Common myeloid progenitor, CD34-positive (primary cell): ENCODE results near the gene NSL1.

ENCODE experiments used
- CTCF ChIA-PET: fragments of 350-600 bp; sonication (Branson Sonifier 250); formaldehyde crosslinking; loops from one replicate; lab custom pipeline; 2021; ENCODE audit warnings: antibody characterized with exemption; lab: Charles Lee
- POLR2A ChIA-PET: fragments of 350-600 bp; sonication (Branson Sonifier 250); formaldehyde crosslinking; loops from one replicate; lab custom pipeline; 2021; ENCODE audit warnings: antibody characterized with exemption; lab: Charles Lee
- DNase-seq, 3 donors: peaks; one replicate each; pipeline versions ENCODE4 v3.0.0 to v3.0.0-alpha.2; 2013
- H3K27ac ChIP-seq, 2 experiments: 1 replicate in 1 of 2; 2 replicates in 1 of 2; pipeline ENCODE4 v1.7.0; 2013; ENCODE audit warnings: inconsistent platforms in 2 of 2, low read length in 2 of 2, mild to moderate bottlenecking in 2 of 2, low read depth in 1 of 2, moderate library complexity in 1 of 2; ENCODE audit not compliant: severe bottlenecking in 2 of 2, insufficient read depth in 1 of 2, poor library complexity in 1 of 2
- H3K27me3 ChIP-seq, 5 experiments: replicated peaks in 2 of 5; 1 replicate in 3 of 5; 2 replicates in 2 of 5; pipeline versions ENCODE4 v1.6.1 to v1.7.0; 2013; ENCODE audit warnings: low read length in 4 of 5, mild to moderate bottlenecking in 2 of 5, moderate library complexity in 2 of 5, inconsistent platforms in 1 of 5; ENCODE audit not compliant: insufficient read depth in 5 of 5, control insufficient read depth in 4 of 5
- H3K36me3 ChIP-seq, 4 experiments: 1 replicate in 2 of 4; 2 replicates in 2 of 4; pipeline versions ENCODE4 v1.6.1 to v1.7.0; 2013; ENCODE audit warnings: low read length in 3 of 4, control low read depth in 1 of 4, mild to moderate bottlenecking in 1 of 4; ENCODE audit not compliant: control insufficient read depth in 4 of 4, insufficient read depth in 4 of 4
- H3K4me1 ChIP-seq, 4 experiments: 1 replicate in 3 of 4; 2 replicates in 1 of 4; pipeline versions ENCODE4 v1.6.1 to v1.7.1; 2013; ENCODE audit warnings: low read length in 3 of 4, mild to moderate bottlenecking in 3 of 4, control low read depth in 1 of 4, inconsistent platforms in 1 of 4, moderate library complexity in 1 of 4; ENCODE audit not compliant: control insufficient read depth in 4 of 4, insufficient read depth in 4 of 4; ENCODE audit errors: control extremely low read depth in 1 of 4
- H3K4me3 ChIP-seq, 7 experiments: 1 replicate in 4 of 7; 2 replicates in 3 of 7; pipeline versions ENCODE4 v1.5.1 to v1.7.0; 2013; ENCODE audit warnings: mild to moderate bottlenecking in 7 of 7, low read length in 6 of 7, moderate library complexity in 6 of 7, inconsistent platforms in 2 of 7, low read depth in 2 of 7, control low read depth in 1 of 7; ENCODE audit not compliant: insufficient read depth in 4 of 7, control insufficient read depth in 1 of 7; ENCODE audit errors: extremely low read depth in 1 of 7
- H3K9me3 ChIP-seq, 5 experiments: 1 replicate in 4 of 5; 2 replicates in 1 of 5; pipeline versions ENCODE4 v1.6.1 to v1.7.1; 2013; ENCODE audit warnings: low read length in 4 of 5, mild to moderate bottlenecking in 2 of 5, inconsistent platforms in 1 of 5, low read depth in 1 of 5, moderate library complexity in 1 of 5; ENCODE audit not compliant: control insufficient read depth in 4 of 5, insufficient read depth in 2 of 5; ENCODE audit errors: control extremely low read depth in 1 of 5
- WGBS: methylation state at CpG from one replicate; pipeline ENCODE4 v1.1.5; 2013; ENCODE audit not compliant: insufficient coverage; 5-methylcytosine and 5-hydroxymethylcytosine counted together

Gene NSL1

GRCh38 chr1:212754193-212754592 lies 37.4 kb downstream of the NSL1 start:
- 6% methylated on average over 7 of the region's 8 CpGs for WGBS
- Histone ChIP-seq H3K4me1 (peaks cover 17 to 32% (median 26%) of the 10 kb centered on the region in 4 experiments), H3K4me3 (peak overlapping the region in 3 of 7 experiments; percentile 8 to 26 (median 19)), H3K9me3 (no peaks in the 10 kb centered on the region), H3K36me3 (peaks cover 0 to 7% (median 3%) of the 10 kb centered on the region in 4 experiments), H3K27ac (no peak overlapping the region), H3K27me3 (no peaks in the 10 kb centered on the region)
- DNase-seq, result peak; percentile 6 to 82 (median 71)
- ChIA-PET POLR2A (interaction anchor here (0.9 kb wide), 1 partner anchor 53 kb away, joined by 3 read pairs; no protein-coding TSS in a partner anchor), CTCF (interaction anchor here (1.0 to 2.4 kb wide), 4 partner anchors 9 to 85 kb away, joined by 3 to 7 read pairs (median 4); no protein-coding TSS in a partner anchor)

DNA sequence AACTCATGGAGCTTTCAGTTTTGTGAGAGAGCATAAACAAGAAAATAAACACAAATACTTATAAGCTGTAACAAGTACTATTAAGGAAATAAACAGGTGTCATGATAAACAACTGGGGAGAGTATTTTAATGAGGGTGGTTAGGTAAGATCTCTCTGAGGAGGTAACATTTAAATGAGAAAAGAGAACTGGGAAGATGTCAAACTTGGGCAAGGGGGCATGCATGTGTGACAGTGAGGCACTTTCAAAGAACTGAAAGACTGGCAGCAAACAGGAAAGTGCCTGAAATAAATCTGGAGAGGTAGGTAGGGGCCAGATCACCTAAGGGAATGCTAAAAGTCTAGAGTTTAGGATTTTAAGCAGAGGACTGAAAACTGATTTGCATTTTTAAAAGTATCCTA lies 37.8 kb downstream of the NSL1 start:
- POLR2A ChIA-PET, result no interaction called here
- H3K9me3 ChIP-seq, result no peaks in the 10 kb centered on the region
- H3K4me1 ChIP-seq, result peaks cover 17 to 32% (median 26%) of the 10 kb centered on the region in 4 experiments
- peaks cover 0 to 7% (median 3%) of the 10 kb centered on the region in 4 experiments for H3K36me3 ChIP-seq
- no peaks in the 10 kb centered on the region for H3K27me3 ChIP-seq
- peak overlapping the region in 1 of 7 experiments; percentile 19 for H3K4me3 ChIP-seq
- CTCF ChIA-PET, result interaction anchor here (0.9 to 5.0 kb wide), 4 partner anchors 9 to 276 kb away, joined by 3 to 20 read pairs (median 5); no protein-coding TSS in a partner anchor
- no peak overlapping the region for H3K27ac ChIP-seq
- no peak for DNase-seq

- Histone ChIP-seq H3K27ac (no peak overlapping the region), H3K27me3 (no peaks in the 10 kb centered on the region), H3K9me3 (no peaks in the 10 kb centered on the region), H3K4me3 (no peak overlapping the region), H3K4me1 (peaks cover 17 to 32% (median 26%) of the 10 kb centered on the region in 4 experiments), H3K36me3 (peaks cover 0 to 7% (median 3%) of the 10 kb centered on the region in 4 experiments)
- ChIA-PET POLR2A (no interaction called here), CTCF (interaction anchor here (0.9 to 5.0 kb wide), 6 partner anchors 12 to 275 kb away, joined by 3 to 20 read pairs (median 7); no protein-coding TSS in a partner anchor)
- DNase-seq, result peak in 2 of 3 donors; percentile 24 to 44
- WGBS, result 95% methylated on average over 2 of the region's 3 CpGs
Observed at GRCh38 chr1:212752934-212753497, 38.6 kb downstream of the NSL1 start.

- no peak overlapping the region for H3K27ac ChIP-seq
Observed at GRCh38 chr1:212752252-212752933, 39.2 kb downstream of the NSL1 start.

DNA sequence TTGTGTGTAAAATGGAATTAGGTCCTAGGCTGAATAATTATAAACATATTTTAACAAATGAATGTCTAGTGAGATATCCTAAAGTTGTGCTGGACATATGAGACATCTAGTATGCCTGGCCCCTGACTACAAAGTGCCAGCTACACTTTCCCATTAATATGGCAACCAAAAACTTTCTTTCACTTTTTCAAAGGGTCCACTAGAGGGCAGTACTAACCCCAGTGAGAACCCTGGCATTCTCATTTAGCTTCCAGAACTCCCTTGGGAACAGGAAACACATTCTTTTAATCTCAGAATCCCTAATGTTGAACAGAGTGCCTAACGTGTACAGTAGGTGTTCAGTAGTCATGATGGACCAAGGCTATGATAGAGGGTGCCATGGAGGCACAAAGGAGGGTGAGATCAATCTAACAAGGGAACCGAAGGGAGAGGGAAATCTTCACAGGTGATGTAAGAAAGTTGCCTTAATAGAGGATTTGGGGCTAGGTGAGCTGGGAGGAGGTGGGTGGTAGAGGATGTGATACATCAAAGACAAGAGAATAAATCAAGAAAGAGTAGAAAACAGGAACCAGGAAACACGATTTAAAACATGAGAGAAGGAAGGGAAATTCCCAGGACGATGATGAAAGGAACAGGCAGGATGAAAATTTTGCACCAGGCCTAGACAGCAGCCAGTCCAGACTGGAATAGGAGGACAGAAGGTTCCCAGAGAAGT lies 41.6 kb downstream of the NSL1 start:
- H3K36me3 ChIP-seq, result peaks cover 0 to 5% (median 2%) of the 10 kb centered on the region in 4 experiments
- H3K4me3 ChIP-seq, result no peak overlapping the region
- no peak overlapping the region for H3K27ac ChIP-seq
- 47% methylated on average over 3 of the region's 4 CpGs for WGBS
- ChIA-PET CTCF (interaction anchor here (0.8 to 5.0 kb wide), 23 partner anchors 8 to 275 kb away, joined by 3 to 24 read pairs (median 4); no protein-coding TSS in a partner anchor), POLR2A (no interaction called here)
- peaks cover 17 to 30% (median 25%) of the 10 kb centered on the region in 4 experiments for H3K4me1 ChIP-seq
- H3K27me3 ChIP-seq, result no peaks in the 10 kb centered on the region
- DNase-seq, result peak; percentile 32 to 40 (median 32)
- H3K9me3 ChIP-seq, result peaks cover 0 to 5% (median 0%) of the 10 kb centered on the region in 5 experiments

More at GRCh38 chr1:212752252-212752933, 39.2 kb downstream of the NSL1 start:
- Histone ChIP-seq H3K27me3 (no peaks in the 10 kb centered on the region), H3K4me1 (peaks cover 17 to 32% (median 26%) of the 10 kb centered on the region in 4 experiments), H3K4me3 (no peak overlapping the region), H3K9me3 (no peaks in the 10 kb centered on the region), H3K36me3 (peaks cover 0 to 6% (median under 1%) of the 10 kb centered on the region in 4 experiments)
- no CpG with 5 or more reads among the region's 3 CpGs for WGBS
- ChIA-PET POLR2A (no interaction called here), CTCF (interaction anchor here (0.7 to 5.0 kb wide), 9 partner anchors 11 to 275 kb away, joined by 3 to 24 read pairs (median 10); no protein-coding TSS in a partner anchor)
- peak; percentile 13 to 44 (median 36) for DNase-seq

- no peak overlapping the region for H3K27ac ChIP-seq
- H3K4me3 ChIP-seq, result no peak overlapping the region
- peaks cover 0 to 9% (median 5%) of the 10 kb centered on the region in 5 experiments for H3K9me3 ChIP-seq
- WGBS, result 80% methylated on average over 1 of the region's 3 CpGs
- CTCF ChIA-PET, result interaction anchor here (0.6 to 1.3 kb wide), 2 partner anchors 16 to 364 kb away, joined by 3 to 6 read pairs; no protein-coding TSS in a partner anchor
- DNase-seq, result no peak
- peaks cover 0 to 4% (median 0%) of the 10 kb centered on the region in 4 experiments for H3K4me1 ChIP-seq
- peaks cover 2 to 9% (median 3%) of the 10 kb centered on the region in 4 experiments for H3K36me3 ChIP-seq
- H3K27me3 ChIP-seq, result no peaks in the 10 kb centered on the region
- POLR2A ChIA-PET, result no interaction called here
Observed at GRCh38 chr1:212746546-212746945, 45.0 kb downstream of the NSL1 start.
